Smooth muscle cell (in vitro differentiated cells): ENCODE results near the gene RETREG3. TPM values are rescaled to one million over a fixed set of nuclear protein-coding genes. Genes with fewer than 3 reads are reported as not detected.

ENCODE experiments used
- DNase-seq: peaks from one replicate; lab custom pipeline; 2025; ENCODE audit not compliant: unreplicated experiment; lab: John Stamatoyannopoulos, UW
- H2AFZ ChIP-seq: fragments of 200-600 bp; sonication (generic); 2 replicates; pipeline ENCODE4 v1.6.0; 2016; ENCODE audit warnings: antibody characterized with exemption, low read depth, mild to moderate bottlenecking
- H3F3A ChIP-seq: fragments of 200-600 bp; sonication (generic); 2 replicates; pipeline ENCODE4 v1.6.0; 2017; ENCODE audit warnings: antibody characterized with exemption, low read depth
- H3K27ac ChIP-seq: fragments of 200-600 bp; sonication (generic); 2 replicates; pipeline ENCODE4 v1.5.1; 2016; ENCODE audit warnings: low read depth, mild to moderate bottlenecking
- H3K27me3 ChIP-seq: fragments of 200-600 bp; sonication (generic); 2 replicates; pipeline ENCODE4 v1.6.1; 2016; ENCODE audit warnings: low read depth, mild to moderate bottlenecking
- H3K36me3 ChIP-seq: fragments of 200-600 bp; sonication (generic); 2 replicates; pipeline ENCODE4 v1.5.1; 2016; ENCODE audit warnings: low read depth
- H3K4me1 ChIP-seq: fragments of 200-600 bp; sonication (generic); 2 replicates; pipeline ENCODE4 v1.5.1; 2016; ENCODE audit warnings: low read depth
- H3K4me2 ChIP-seq: fragments of 200-600 bp; sonication (generic); 2 replicates; pipeline ENCODE4 v1.6.0; 2016; ENCODE audit warnings: mild to moderate bottlenecking
- H3K4me3 ChIP-seq: fragments of 200-600 bp; sonication (generic); 2 replicates; pipeline ENCODE4 v1.5.1; 2016; ENCODE audit warnings: mild to moderate bottlenecking
- H3K79me2 ChIP-seq: fragments of 200-600 bp; sonication (generic); 2 replicates; pipeline ENCODE4 v1.6.0; 2016; ENCODE audit warnings: low read depth, mild to moderate bottlenecking
- H3K9ac ChIP-seq: fragments of 200-600 bp; sonication (generic); 2 replicates; pipeline ENCODE4 v1.6.0; 2016; ENCODE audit warnings: low read depth
- H3K9me3 ChIP-seq: fragments of 200-600 bp; sonication (generic); replicated peaks from 2 replicates; pipeline ENCODE4 v1.5.1; 2016; ENCODE audit warnings: low read depth
- H4K20me1 ChIP-seq: fragments of 200-600 bp; sonication (generic); 2 replicates; pipeline ENCODE4 v1.6.0; 2016; ENCODE audit warnings: low read depth
- CTCF ChIP-seq: fragments of 200-600 bp; sonication (generic); IDR thresholded peaks from 2 replicates; pipeline ENCODE4 v1.5.1; 2017; ENCODE audit warnings: borderline replicate concordance, mild to moderate bottlenecking, antibody characterized with exemption; ENCODE audit not compliant: insufficient read depth, poor library complexity, severe bottlenecking
- WGBS: methylation state at CpG from one replicate; pipeline ENCODE4 v1.1.7; 2016; ENCODE audit warnings: low lambda C conversion rate; 5-methylcytosine and 5-hydroxymethylcytosine counted together
- polyA plus RNA-seq: library from polyadenylated mRNA; unstranded; fragments of >200 nt; fragmentation: Nextera tagmentation; extraction: Ambion mirVana; gene quantifications from 2 replicates; pipeline ENCODE4 v1.2.1, GENCODE V29; 2016
- total RNA-seq: library from RNA; depleted of rRNA; stranded (reverse); fragments of >200 nt; gene quantifications from 2 replicates; pipeline ENCODE4 v1.2.3, GENCODE V29; 2014

The RETREG3 gene
- total and polyA plus RNA-seq, 2 experiments from 2014 or later, result 32.6 to 40.4 TPM

GRCh38 chr17:42598905-42599304 lies 10.3 kb downstream of the RETREG3 start:
- H3K4me1 ChIP-seq, result no peaks in the 10 kb centered on the region
- DNase-seq, result no peak
- H4K20me1 ChIP-seq, result peaks cover 92% of the 10 kb centered on the region
- no peaks in the 10 kb centered on the region for H3F3A ChIP-seq
- no peak overlapping the region for H3K9ac ChIP-seq
- no peaks in the 10 kb centered on the region for H3K27me3 ChIP-seq
- no peaks in the 10 kb centered on the region for H3K9me3 ChIP-seq
- no peaks in the 10 kb centered on the region for H3K36me3 ChIP-seq
- H2AFZ ChIP-seq, result no peak overlapping the region
- H3K4me2 ChIP-seq, result no peak overlapping the region
- H3K79me2 ChIP-seq, result peaks cover 88% of the 10 kb centered on the region
- no peak overlapping the region for H3K4me3 ChIP-seq
- WGBS, result 92% methylated on average over 2 of the region's 2 CpGs
- TF ChIP-seq CTCF, result no peak
- H3K27ac ChIP-seq, result no peak overlapping the region

- Histone ChIP-seq H3K79me2 (peaks cover 81% of the 10 kb centered on the region), H3K27me3 (no peaks in the 10 kb centered on the region)
These were observed 12.8 kb downstream of the RETREG3 start for GRCh38 chr17:42596386-42596785.

GRCh38 chr17:42591411-42591810 lies 17.8 kb downstream of the RETREG3 start:
- DNase-seq, result no peak
- 97% methylated on average over 9 of the region's 9 CpGs for WGBS
- Histone ChIP-seq H3K4me3 (no peak overlapping the region), H3K79me2 (peaks cover 35% of the 10 kb centered on the region), H3K27ac (no peak overlapping the region), H3K36me3 (peaks cover 2% of the 10 kb centered on the region), H3K9me3 (no peaks in the 10 kb centered on the region), H3K9ac (no peak overlapping the region), H3K27me3 (no peaks in the 10 kb centered on the region), H4K20me1 (peaks cover 42% of the 10 kb centered on the region), H3F3A (no peaks in the 10 kb centered on the region), H3K4me1 (no peaks in the 10 kb centered on the region), H3K4me2 (no peak overlapping the region), H2AFZ (no peak overlapping the region)
- no peak for TF ChIP-seq CTCF

More at GRCh38 chr17:42596386-42596785, 12.8 kb downstream of the RETREG3 start:
- Histone ChIP-seq H3K36me3 (peaks cover 2% of the 10 kb centered on the region), H3K4me1 (no peaks in the 10 kb centered on the region), H3F3A (no peaks in the 10 kb centered on the region), H4K20me1 (peaks cover 87% of the 10 kb centered on the region), H3K27ac (no peak overlapping the region), H3K9ac (no peak overlapping the region), H3K4me2 (no peak overlapping the region), H3K9me3 (no peaks in the 10 kb centered on the region), H2AFZ (no peak overlapping the region), H3K4me3 (no peak overlapping the region)
- TF ChIP-seq CTCF, result no peak
- DNase-seq, result no peak
- WGBS, result 88% methylated on average over 3 of the region's 3 CpGs

DNA sequence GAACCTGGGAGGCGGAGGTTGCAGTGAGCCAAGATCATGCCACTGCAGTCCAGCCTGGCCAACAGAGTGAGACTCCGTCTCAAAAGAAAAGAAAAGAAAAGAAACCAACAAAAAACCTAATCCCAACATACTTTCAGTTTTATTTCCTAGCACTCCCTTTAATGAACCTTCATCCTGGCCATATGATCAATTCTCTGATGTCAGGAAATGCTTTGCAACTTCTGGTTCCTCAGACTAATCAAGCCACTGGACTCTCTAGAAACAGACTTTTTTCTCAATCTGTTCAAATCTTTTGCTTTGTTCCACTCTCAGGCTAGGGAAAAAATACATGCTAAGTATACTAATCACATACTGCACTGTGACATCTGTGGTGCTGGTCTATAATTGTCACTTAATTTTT lies 18.3 kb downstream of the RETREG3 start:
- Histone ChIP-seq H3F3A (no peaks in the 10 kb centered on the region), H3K9ac (no peak overlapping the region), H4K20me1 (peaks cover 38% of the 10 kb centered on the region), H3K4me2 (no peak overlapping the region), H3K36me3 (peaks cover 2% of the 10 kb centered on the region), H3K27ac (no peak overlapping the region), H3K27me3 (no peaks in the 10 kb centered on the region), H3K9me3 (no peaks in the 10 kb centered on the region), H3K79me2 (peaks cover 32% of the 10 kb centered on the region), H3K4me1 (no peaks in the 10 kb centered on the region), H2AFZ (no peak overlapping the region), H3K4me3 (no peak overlapping the region)
- TF ChIP-seq CTCF, result no peak
- 97% methylated on average over 2 of the region's 2 CpGs for WGBS
- no peak for DNase-seq
